GM12891 (cell line): ENCODE data around the gene PPHLN1.

ENCODE experiments used
- DNase-seq: peaks from one replicate; pipeline ENCODE4 v3.0.0; 2011; ENCODE audit warnings: low spot score; ENCODE audit not compliant: insufficient read length
- FAIRE-seq: peaks from 2 replicates; lab custom pipeline; 2011; peaks lifted over from hg19 to GRCh38; lab: Jason Lieb, UNC
- PAX5 ChIP-seq: IDR thresholded peaks from 2 replicates; pipeline ENCODE4 v1.6.1; 2011; ENCODE audit warnings: low read length, moderate library complexity, mild to moderate bottlenecking; ENCODE audit not compliant: insufficient read depth, severe bottlenecking

The PPHLN1 gene

GRCh38 chr12:42490261-42490842 is 164.4 kb downstream of the PPHLN1 start:
- FAIRE-seq: no peak

More at GRCh38 chr12:42490261-42490842, 164.4 kb downstream of the PPHLN1 start:
- no peak for DNase-seq
- TF ChIP-seq PAX5: no peak
